WERI-Rb-1 (cell line): ENCODE data around the gene PSMB10.
A peak's percentile ranks its signal among the peaks of the same experiment; 100 is the strongest.

Experiments used
- DNase-seq: peaks from one replicate; pipeline ENCODE4 v3.0.0-alpha.2; 2020
- H3K27ac ChIP-seq: fragments of 250-450 bp; sonication (Bioruptor Pico); 2 replicates; pipeline ENCODE4 v1.5.1; 2020; ENCODE audit warnings: mild to moderate bottlenecking, moderate library complexity
- H3K27me3 ChIP-seq: fragments of 250-450 bp; sonication (Bioruptor Pico); 2 replicates; pipeline ENCODE4 v1.5.1; 2021; ENCODE audit warnings: mild to moderate bottlenecking, low read depth, moderate library complexity; ENCODE audit not compliant: insufficient read depth, severe bottlenecking
- H3K36me3 ChIP-seq: fragments of 250-450 bp; sonication (Bioruptor Pico); 2 replicates; pipeline ENCODE4 v1.5.1; 2020; ENCODE audit warnings: mild to moderate bottlenecking, moderate library complexity
- H3K4me3 ChIP-seq: 2 replicates; pipeline ENCODE4 v1.5.1; 2011; ENCODE audit warnings: low read depth, mild to moderate bottlenecking, control low read depth, low read length
- H3K9me3 ChIP-seq: fragments of 250-450 bp; sonication (Bioruptor Pico); 2 replicates; pipeline ENCODE4 v1.5.1; 2021; ENCODE audit warnings: mild to moderate bottlenecking, moderate library complexity; ENCODE audit not compliant: severe bottlenecking
- TF ChIP-seq, protein P1 (sequence below): IDR thresholded peaks from 2 replicates; pipeline ENCODE4 v1.5.1; 2011; ENCODE audit warnings: low read depth, mild to moderate bottlenecking, control low read depth, inconsistent platforms, low read length

The PSMB10 gene

DNA sequence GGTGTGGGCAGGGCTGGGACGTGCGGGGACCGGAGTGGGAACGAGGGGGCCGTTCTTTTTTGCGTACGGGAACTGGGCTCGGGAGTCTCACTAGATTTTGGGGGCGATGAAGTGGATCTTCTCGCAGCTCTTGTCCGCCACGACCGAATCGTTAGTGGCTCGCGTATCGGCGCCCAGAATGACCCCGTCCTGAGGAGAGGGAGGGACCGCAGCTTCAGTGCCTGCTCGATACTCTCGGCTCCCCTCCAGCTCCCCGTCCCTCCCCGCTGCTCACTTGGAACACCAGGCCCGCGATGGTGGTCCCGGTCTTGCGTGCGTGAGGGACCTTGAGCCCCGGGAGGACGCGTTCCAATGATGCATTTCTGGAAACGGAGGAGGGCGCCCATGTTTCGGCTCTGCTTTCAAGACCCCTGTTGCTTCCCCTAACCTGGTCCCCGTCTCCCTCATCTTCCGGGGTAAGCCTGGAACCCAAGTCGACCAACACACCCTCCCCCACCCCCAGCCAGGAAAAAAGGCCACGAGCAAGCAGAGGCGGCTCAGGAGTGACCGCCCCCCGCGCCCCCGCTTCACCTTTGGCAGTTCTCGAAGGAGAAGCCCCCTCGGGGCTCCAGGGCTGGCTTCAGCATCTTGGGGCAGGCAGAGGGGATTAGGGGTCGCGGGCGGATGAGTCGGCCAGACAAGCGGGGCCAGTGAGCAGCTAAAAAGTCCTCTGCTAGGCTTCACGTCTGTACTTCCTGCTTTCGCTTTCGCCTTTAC lies at the start of gene PSMB10:
Gene PSMB10, minus strand, starts transcription at position 727 of the 756 bp plus-strand sequence. Its CDS starts 101 bp downstream, at position 626.
- no peaks in the 10 kb centered on the region for H3K9me3 ChIP-seq
- peak; percentile 40 for DNase-seq
- peak within 1 kb of the TSS; percentile 62 for H3K27ac ChIP-seq
- peak within 1 kb of the TSS; percentile 91 for H3K4me3 ChIP-seq
- TF ChIP-seq, protein P1, sequence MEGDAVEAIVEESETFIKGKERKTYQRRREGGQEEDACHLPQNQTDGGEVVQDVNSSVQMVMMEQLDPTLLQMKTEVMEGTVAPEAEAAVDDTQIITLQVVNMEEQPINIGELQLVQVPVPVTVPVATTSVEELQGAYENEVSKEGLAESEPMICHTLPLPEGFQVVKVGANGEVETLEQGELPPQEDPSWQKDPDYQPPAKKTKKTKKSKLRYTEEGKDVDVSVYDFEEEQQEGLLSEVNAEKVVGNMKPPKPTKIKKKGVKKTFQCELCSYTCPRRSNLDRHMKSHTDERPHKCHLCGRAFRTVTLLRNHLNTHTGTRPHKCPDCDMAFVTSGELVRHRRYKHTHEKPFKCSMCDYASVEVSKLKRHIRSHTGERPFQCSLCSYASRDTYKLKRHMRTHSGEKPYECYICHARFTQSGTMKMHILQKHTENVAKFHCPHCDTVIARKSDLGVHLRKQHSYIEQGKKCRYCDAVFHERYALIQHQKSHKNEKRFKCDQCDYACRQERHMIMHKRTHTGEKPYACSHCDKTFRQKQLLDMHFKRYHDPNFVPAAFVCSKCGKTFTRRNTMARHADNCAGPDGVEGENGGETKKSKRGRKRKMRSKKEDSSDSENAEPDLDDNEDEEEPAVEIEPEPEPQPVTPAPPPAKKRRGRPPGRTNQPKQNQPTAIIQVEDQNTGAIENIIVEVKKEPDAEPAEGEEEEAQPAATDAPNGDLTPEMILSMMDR: no peak
- no peaks in the 10 kb centered on the region; the same call in 1 of the 2 replicates for H3K36me3 ChIP-seq
- no peaks in the 10 kb centered on the region for H3K27me3 ChIP-seq

DNA sequence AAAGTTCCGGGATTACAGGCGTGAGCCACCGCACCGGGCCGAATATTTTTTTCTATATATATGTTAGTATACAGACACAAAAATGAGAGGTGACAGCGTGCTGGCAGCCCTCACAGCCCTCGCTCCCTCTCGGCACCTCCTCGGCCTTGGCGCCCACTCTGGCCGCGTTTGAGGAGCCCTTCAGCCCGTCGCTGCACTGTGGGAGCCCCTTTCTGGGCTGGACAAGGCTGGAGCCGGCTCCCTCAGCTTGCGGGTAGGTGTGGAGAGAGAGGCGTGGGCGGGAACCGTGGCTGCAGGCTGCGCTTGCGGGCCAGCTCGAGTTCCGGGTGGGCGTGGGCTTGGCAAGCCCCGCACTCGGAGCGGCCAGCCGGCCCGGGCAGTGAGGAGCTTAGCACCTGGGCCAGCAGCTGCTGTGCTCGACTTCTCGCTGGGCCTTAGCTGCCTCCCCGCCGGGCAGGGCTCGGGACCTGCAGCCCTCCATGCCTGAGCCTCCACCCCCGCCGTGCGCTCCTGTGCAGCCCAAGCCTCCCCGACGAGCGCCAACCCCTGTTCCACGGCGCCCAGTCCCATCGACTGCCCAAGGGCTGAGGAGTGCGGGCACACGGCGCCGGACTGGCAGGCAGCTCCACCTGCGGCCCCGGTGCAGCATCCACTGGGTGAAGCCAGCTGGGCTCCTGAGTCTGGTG lies 45.5 kb upstream of the PSMB10 start:
- H3K36me3 ChIP-seq: no peaks in the 10 kb centered on the region
- TF ChIP-seq, protein P1: no peak
- no peak for DNase-seq
- H3K27me3 ChIP-seq: no peaks in the 10 kb centered on the region
- no peak overlapping the region for H3K27ac ChIP-seq
- no peak overlapping the region for H3K4me3 ChIP-seq
- no peaks in the 10 kb centered on the region for H3K9me3 ChIP-seq

DNA sequence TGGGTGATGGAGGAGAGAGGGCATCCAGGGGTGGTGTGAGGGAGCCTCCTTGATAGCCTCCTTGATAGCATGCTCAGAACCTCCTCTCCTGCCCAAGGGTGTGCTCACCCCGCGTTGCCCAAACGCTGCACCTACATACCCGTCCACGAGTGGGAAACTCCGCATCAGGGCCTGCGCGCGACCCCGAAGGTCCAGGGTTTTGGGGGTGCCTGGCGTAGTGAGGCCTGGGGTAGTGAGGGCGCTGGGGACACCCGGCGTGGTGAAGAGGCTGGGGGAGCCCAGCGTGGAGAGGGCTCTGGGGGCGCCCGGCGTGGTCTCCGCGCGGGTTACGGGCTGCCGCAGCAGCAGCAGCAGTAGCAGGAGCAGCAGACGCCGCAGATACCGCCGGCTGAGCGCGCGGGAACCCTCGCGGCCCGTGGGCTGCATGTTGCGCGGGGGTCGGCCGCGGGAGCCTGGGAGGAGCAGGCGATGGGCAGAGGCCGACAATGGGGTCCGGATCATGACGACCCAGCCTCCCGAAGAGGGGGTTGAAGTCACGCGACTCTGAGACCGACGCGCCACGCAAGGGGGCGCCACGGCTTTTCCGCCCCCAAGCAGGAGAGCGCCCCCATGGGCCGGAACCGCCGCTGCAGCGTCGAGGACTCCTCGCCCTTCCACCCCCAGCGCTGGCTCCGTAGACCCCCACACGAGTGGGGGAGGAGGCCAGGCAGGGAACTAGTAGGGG lies 43.5 kb upstream of the PSMB10 start, which contains the start of gene DPEP3:
Gene DPEP3, minus strand, starts transcription at position 545 of the 724 bp plus-strand sequence. Its CDS starts 119 bp downstream, at position 426.
- Histone ChIP-seq H3K27me3 (no peaks in the 10 kb centered on the region), H3K4me3 (no peak within 1 kb of the TSS), H3K27ac (no peak within 1 kb of the TSS), H3K9me3 (no peaks in the 10 kb centered on the region), H3K36me3 (no peaks in the 10 kb centered on the region)
- TF ChIP-seq, protein P1: no peak
- no peak for DNase-seq

DNA sequence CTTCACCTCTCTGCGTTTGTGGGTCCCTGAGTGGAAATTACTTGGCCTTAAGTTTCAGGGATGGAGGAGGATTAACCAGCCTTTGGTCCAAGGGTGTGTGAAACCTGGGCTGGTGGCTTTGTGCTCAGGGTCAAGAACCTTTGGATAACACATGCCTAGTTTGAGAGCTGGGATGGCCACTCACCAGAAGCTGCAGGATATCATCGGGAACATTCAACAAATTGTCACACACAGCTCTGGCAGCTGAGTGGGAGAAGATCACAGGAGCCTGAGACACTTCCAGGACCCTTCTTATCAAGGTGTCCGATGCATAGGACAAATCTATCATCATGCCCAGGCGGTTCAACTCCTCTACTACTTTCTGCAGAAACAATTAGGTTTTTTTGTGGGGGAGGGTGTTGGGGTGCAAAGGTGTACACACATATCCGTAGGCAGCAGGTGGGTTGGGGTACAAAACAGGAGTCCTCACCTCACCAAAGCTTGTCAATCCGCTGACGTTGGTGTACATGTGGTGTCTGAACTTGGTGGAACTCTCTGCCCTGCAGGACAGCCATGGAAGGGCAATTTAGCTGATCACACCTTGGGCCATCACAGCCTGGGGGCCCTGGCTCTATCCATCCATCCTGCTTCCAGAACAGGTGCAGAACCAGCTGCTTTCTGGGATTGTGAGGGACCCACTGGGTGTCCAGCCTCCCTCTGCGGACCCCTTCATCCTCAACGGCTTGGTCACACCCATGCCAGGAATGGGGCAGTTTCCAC lies 41.0 kb upstream of the PSMB10 start:
- no peak overlapping the region for H3K4me3 ChIP-seq
- no peaks in the 10 kb centered on the region for H3K36me3 ChIP-seq
- H3K27me3 ChIP-seq: no peaks in the 10 kb centered on the region
- TF ChIP-seq, protein P1: no peak
- H3K9me3 ChIP-seq: no peaks in the 10 kb centered on the region
- H3K27ac ChIP-seq: no peak overlapping the region
- no peak for DNase-seq

DNA sequence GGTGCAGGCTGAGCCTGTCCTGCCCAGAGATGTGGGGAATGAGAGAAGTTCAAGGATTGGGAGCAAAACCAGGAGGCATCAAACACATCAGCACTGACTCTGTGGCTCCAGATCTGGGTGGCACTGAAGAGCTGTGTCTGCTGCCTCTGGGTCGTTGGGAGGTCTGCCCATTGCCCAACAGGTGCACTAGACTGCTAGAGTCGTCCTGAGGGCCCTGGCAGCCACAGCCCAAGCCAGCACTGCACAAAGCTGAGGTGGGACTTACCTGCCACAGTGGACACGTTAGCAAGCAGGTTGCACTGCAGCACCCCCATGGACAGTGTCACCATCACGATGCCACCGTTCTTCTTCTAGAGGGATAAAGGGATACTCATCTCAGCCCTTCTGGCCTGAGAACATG lies 40.4 kb upstream of the PSMB10 start:
- no peak overlapping the region for H3K27ac ChIP-seq
- DNase-seq: no peak
- H3K27me3 ChIP-seq: no peaks in the 10 kb centered on the region
- TF ChIP-seq, protein P1: no peak
- H3K4me3 ChIP-seq: no peak overlapping the region
- H3K36me3 ChIP-seq: no peaks in the 10 kb centered on the region
- no peaks in the 10 kb centered on the region for H3K9me3 ChIP-seq
